ENCODE measurements around the gene ZNF555.
A peak's percentile ranks its signal among the peaks of the same experiment; 100 is the strongest.

Gene ZNF555

DNA sequence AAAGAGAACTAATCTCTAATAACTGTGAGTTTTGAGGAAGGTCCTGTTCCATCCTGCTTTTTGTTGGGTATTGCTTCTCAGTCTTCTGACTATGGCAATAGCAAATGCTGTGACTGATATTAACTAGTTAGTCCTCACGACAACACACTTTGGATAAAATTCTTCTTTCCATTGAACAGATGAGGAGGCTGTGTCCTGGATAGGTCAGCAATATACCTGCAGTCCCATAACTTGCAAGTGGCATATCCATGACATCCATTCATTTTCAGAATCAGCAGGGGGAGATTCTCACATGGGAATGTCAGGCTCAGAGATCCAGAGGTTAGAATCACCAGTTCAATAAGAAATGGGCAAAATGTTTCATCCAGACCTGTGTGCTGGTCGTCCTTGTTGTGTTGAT, 14.3 kb upstream of the ZNF555 start:
- no peak for DNase-seq

DNA sequence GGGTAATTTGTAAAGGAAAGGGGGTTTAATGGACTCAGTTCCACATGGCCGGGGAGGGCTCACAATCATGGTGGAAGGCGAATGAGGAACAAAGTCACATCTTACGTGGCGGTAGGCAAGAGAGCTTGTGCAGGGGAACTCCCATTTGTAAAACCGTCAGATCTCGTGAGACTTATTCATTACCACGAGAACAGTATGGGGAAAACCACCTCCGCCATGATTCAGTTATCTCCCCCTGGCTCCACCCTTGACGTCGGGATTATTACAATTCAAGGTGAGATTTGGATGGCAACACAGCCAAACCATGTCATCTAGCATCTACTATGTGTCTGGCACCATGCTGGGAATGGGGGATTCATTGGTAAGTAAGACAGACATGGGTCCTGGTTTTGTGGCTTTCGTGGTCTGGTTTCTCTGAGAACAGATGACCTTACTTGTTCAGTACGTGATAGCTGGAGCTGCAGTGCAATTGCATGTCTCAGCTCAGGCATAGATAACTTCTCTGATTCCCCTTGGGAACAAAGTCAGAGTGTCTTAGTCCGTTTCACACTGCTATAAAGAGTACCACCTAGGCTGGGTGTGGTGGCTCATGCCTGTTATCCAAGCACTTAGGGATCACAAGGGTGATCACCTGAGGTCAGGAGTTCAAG, 13.3 kb upstream of the ZNF555 start:
- no peak for DNase-seq

DNA sequence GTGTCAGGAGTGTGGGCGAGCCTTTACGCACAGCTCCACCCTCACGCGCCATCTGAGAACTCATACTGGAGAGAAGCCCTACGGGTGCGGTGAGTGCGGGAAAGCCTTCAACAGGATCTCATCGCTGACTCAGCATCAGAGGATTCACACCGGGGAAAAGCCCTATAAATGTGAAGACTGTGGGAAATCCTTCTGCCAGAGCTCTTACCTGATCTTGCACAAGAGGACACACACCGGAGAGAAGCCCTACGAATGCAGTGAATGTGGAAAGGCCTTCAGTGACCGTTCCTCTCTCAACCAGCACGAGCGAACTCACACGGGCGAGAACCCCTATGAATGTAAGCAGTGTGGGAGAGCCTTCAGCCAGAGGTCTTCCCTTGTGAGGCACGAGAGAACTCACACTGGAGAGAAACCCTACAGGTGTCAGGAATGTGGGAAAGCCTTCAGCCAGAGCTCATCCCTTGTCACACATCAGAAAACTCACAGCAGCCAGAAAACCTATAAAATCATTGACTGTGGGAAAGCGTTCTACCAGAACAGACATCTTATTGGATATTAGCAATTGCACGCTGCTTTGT, 6.9 kb upstream of the ZNF555 start:
- no peak for DNase-seq

DNA sequence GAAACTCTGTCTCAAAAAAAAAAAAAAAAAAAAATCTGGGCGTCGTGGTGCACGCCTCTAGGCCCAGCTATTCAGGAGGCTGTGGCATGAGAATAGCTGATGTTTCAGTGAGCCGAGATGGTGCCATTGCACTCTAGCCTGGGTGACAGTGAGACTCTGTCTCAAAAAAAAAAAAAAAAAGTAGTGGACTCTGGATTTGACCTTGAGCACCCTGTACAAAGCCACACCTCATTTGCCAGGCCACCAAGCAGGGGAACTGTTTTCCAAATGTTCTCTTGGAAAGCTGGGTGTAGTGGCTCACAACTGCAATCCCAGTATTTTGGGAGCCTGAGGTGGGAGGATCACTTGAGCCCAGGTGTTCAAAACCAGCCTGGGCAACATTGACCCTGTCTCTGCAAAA, 3.8 kb upstream of the ZNF555 start:
- DNase-seq: no peak

DNA sequence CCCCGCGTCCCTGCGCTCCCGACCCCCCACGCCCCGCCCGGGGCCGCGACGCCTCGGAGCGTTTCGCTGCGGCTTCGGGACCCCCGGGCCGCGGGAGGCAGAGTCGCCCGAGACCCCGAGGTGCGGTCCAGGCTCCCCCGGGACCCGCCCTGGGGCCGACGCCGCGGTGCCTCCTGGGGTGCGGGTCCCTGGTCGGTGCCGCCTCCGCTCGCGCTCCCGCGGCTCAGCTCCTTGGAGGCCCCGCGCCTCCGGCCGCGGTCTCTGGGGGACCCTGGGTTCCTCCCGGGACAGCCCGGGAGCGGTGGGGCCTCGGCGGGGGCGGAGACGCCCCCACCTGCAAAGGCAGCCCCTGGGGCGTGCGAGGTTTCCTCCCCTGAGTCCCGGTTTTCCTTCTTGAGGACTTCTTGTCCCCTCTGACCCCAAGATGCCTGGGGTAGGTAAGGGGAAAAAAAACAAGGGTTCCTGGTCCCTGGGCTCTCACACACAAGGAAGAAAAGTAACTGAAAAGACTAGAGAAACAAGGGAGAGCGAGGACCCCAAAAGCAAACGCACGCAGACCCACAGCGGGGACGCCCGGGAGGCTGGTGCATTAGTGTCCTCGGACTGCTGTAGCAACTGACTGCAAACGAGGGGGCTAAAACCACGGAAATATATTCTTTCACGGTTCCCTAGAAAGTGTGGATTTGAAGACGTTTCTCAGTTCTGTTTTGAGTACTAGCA, 740 bp downstream of the ZNF555 start:
- peak; percentile 16 for DNase-seq

DNA sequence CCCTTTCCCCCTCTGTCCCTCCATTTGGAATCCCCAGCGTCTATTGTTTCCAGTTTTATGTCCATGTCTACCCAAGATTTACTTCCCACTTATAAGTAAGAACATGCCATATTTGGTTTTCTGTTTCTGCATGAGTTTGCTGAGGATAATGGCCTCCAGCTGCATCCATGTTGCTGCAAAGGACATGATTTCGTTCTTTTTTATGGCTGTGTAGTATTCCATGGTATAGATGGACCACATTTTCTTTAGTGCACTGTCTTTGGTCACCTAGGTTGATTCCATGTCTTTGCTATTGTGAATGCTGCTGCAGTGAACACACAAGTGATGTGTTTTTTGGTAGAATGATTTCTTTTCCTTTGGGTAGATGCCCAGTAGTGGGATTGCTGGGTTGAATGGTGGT, 3.8 kb downstream of the ZNF555 start:
- no peak for DNase-seq

DNA sequence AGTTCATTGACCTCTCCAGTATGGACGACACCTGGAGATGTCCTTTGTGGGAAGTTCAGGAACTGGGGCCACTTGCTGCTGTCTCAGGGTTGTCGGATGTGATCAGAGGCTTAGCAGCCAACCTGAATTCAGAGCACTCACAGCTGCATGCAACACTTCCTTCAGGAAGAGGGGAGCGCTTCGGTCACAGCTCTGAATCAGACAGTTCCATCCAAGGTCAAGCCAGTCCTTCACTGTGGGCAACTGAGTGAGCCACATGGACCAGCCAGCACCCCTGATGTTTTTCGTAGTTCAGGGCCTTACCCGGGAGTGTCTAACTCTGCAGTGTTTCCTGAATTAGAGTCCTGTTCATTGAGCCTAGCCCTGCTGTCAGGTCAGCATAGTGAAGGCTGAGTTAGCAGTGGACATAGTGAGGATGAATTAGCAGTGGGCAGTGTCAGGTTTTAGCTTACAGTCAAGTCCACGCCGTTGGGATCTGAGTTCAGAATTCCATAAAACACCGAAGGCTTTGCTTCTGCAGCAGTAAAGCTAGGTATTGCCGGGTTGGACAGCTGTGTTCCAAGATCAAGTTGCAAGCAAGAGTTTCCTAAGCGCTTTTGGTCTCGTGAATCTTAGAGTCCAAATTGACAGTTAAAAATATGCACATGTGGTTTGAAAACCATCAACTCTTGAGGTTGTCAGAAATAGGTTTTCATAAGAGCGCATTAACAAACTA, 5.1 kb downstream of the ZNF555 start:
- DNase-seq: no peak

DNA sequence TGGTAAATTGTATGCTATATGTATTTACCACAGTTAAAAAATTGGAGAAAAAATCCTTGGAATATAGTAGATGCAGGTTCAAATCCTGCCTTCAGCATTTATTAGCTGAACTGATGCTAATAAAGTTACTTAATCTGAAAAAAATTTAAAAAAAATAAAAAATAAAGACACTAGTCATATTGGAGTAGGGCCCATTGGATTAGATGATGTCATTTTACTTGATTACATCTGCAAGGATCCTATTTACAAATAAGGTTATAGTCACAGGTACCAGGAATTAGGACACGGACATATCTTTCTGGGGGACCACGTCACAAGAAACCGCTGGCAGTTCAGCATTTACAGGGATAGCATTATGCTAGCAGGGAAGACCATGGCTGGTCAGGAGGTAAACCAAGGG, 6.2 kb downstream of the ZNF555 start:
- no peak for DNase-seq

DNA sequence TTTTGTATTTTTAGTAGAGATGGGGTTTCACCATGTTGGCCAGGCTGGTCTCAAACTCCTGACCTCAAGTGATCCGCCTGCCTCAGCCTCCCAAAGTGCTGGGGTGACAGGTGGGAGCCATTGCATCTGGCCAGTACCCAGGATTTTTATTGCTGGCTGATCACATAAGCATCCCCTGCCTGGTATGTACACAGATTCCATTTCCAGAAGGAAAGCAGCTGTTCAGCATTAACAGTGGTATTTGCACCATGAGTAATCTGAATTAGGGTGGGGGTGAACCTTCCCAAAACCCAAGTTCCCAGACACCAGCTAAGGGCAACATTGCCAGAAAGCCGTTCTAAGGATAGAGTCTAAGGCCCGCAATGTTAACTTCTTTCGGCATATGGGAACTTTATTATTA, 7.3 kb downstream of the ZNF555 start:
- DNase-seq: no peak

DNA sequence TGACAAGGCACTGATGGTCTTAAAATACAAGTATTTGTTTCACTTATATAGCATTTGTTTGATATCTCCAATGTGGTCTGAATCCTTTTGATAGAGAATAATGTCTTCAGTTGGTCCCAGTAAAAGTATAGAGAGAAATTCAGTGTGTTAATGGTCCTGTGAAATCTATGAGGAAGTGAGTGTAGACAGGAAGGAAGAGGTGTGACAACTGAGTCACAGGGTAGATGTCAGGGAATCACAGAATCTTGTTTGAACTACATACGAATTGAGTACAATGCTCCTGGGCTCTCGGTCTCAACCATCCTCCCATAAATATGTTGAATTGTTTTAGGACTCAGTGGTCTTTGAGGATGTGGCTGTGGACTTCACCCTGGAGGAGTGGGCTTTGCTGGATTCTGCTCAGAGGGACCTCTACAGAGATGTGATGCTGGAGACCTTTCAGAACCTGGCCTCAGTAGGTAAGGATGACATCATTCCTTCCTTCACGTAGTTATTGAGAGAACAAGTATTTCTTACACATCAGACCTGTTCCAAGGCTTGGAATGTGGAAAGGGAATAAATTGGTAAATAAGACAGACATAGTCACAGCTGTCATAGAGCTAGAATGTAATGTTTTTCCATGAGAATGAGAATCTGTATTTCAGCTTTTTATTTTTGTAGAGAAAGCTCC, 9.1 kb downstream of the ZNF555 start:
- no peak for DNase-seq

DNA sequence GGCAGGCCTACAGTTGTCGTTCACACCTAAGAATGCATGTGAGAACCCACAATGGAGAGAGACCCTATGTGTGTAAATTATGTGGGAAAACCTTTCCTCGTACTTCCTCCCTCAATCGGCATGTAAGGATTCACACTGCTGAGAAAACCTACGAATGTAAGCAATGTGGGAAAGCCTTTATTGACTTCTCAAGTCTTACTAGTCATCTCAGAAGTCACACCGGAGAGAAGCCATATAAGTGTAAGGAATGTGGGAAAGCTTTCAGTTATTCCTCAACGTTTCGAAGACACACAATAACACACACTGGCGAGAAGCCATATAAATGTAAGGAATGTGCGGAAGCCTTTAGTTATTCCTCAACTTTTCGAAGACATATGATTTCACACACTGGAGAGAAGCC, 11.3 kb downstream of the ZNF555 start:
- no peak for DNase-seq

DNA sequence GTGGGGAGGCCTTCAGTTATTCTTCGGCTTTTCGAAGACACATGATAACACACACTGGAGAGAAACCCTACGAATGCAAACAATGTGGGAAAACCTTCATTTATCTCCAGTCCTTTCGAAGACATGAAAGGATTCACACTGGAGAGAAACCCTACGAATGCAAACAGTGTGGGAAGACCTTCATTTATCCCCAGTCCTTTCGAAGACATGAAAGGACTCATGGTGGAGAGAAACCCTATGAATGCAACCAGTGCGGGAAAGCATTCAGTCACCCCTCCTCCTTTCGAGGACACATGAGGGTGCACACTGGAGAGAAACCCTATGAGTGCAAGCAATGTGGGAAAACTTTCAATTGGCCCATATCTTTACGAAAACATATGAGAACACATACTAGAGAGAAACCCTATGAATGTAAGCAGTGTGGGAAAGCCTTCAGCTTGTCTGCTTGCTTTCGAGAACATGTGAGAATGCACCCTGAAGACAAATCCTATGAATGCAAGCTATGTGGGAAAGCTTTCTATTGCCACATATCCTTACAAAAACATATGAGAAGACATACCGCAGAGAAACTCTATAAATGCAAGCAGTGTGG, 11.8 kb downstream of the ZNF555 start:
- DNase-seq: no peak

DNA sequence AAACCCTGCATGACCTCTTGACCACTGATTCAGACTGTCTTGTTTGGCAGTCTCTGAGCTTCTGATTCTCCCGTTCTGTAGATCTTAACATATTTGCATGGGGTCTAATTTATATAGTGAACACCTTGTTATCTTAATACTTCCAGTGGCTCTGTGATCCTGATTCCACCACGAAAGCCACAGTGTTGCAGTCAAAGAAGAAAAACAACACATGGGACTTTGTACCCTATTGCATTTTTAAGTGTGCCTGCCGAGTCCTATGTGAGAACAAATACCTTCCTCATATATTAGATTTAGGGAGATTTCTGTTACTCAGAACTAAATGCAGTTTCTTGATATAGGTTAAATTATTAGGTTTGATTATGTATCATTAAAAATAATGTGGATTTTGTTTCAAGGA, 13.6 kb downstream of the ZNF555 start:
- DNase-seq: no peak

DNA sequence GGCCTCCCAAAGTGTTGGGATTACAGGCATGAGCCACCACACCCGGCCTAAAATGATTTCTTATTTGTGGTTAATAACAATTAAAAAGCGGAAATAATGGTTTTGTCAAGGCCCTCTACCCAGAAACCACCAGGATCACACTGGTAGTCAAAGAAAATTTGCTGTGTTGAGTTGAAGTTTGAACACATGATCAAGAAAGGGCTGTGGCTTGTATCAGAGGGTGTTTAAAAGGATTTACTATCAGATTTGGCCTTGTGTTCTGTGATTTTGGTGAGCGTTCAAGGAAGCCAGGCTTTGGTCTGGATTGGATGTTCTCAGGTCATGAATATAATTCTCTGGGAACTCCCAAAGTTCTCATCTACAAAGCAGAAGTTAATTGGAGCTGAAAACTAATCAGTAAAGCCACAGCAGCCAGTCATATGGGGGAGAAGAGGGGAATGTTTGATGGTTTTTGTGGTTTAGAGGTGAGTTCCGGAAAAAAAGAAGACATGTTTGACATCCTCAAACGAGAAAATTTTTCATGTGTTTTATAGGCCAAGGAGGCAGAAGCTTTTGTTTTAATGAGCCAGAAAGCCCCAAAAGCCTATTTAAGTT, 15.3 kb downstream of the ZNF555 start:
- DNase-seq: no peak

DNA sequence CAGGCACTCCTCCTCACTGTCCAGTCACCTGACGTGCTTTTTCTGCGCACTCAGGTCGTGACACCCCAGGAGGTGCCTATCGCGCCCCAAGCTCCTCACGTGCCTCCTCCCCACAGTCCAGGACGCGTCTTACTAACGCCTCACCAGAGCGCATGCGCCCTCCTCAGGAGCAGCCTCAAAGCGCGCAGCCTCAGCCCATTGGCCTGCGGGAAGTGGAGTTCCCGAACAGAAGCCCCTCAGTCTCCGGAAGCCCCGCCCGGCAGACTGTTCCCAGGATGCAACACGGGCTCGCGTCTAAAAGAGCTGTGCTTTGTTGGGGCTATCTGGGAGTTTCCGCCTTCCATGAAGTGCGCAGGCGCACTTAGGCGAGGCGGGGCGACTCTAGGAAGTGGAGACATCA, 17.6 kb downstream of the ZNF555 start:
- DNase-seq: no peak

DNA sequence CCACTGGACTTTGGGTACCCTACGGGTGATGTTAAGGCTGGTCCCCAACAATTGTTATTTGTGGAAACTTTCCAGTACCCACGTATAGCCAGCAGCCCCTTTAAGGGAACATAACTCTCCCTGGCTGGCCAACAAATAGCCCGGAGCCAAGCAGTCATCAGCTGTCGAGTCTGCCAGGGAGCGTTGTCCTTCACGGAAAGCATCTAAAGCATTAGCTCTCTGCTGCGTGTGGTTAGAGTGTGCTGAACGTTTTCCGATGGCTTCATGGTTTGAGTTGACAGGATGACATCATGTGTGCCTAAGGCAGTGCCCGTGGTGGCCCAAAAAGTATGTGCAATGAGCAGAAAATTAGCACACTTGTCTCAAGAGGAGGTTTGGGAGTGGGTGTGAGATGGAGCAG, 22.5 kb downstream of the ZNF555 start:
- no peak for DNase-seq

DNA sequence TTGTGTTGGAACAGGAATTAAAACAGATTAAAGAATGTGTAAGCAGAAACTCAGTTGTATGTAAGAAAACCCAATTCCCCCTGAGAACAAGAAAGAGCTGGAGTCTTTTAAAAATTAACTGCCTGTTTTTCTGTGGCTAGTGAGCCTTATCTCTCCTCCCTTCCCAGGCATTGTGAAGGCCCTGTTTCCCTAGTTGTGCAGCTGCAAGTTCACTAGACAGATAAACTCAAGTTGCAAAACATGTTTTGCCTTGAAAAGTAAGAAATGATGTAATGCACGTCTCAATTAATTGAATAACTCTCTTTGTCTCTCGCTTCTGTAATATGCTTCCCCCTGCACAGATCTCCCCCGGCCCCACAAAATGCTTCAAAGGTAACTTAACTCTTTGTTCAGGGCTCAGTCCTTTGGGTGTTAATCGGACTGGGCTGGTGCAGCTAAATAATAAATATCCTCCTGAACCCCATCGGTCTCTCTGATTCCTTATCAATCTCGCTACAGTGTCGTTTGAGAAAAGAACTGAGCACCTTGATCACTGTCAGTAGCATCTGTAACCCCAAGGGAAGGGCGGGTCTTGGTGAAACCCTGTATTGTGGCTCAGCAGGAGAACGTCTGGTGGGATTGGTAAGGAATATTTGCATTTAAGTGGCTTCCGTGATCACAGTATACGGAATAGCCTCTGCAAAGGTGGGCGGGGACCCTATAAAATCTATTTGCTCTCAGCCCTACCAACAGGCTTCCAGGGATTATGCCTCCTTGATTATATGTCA, 24.2 kb downstream of the ZNF555 start:
- DNase-seq: no peak

DNA sequence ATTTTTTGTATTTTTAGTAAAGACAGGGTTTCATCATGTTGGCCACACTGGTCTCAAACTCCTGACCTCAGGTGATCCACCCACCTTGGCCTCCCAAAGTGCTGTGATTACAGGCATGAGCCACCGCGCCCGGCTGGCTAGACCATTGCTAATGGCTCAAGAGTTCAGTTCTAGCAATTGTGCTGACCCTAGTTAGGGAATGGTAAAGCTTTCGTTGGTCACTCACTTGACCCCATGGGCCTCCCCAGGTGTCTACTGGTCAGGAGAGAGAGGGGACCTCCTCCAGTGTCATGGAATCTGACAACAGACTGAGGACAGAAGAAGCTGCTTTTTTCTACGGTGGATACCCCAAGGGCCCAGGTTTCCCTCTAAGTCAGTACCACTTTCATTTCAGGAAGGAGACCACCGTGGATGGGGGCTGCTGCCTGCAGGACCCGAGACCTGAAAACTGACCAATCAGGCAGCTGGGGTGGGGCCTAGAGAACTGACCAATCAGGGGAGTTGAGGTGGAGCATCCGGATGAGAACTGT, 25.3 kb downstream of the ZNF555 start:
- no peak for DNase-seq

DNA sequence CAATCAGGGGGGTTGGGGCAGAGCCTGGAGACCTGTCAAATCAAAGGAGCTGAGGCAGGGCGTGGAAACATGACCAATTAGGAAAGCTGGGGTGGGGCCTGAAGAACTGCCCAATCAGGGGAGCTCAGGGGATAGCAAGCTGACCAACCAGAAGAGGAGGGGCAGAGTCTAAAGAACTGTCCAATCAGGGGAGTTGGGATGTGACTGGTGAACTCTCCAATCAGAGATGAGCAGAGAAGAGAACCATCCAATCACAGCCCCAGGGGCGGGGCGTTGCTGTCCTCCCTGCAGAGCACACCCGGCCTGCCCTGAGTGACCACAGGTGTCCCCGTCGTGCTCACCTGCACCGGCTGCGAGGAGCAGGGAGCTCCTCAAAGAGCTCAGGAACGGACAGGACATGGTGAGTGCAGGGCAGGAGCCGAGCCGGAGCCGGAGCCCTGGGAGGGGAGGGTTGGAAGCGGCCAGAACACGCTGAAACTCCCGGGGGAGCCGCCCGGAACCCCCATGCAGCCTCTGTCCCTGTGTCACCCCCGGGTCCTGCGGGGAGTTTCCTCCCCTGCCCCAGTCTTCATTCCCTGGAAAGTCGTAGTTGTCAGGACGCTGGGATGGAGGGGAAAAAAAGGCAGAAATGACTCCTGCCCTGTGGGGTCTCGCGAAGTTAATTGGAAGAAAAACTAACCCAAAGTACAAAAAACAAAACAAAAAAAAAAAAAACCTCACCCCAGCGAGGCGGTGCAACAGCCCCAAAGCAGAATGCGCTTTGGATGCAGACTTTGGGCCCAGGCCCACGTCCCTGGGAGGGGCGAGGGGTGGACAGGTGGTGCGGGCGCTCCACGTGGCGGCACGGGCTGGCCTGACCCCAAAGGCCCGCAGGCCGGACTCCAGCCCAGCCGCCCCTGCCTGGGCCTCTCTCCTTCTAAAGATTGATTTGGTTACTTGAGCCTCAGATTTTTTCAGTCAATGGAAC, 26.0 kb downstream of the ZNF555 start, which contains the start of gene ZNF556:
Gene ZNF556, plus strand, starts transcription at position 311 of the 967 bp plus-strand sequence. Its CDS starts 87 bp downstream, at position 398.
- DNase-seq: peak; percentile 98

DNA sequence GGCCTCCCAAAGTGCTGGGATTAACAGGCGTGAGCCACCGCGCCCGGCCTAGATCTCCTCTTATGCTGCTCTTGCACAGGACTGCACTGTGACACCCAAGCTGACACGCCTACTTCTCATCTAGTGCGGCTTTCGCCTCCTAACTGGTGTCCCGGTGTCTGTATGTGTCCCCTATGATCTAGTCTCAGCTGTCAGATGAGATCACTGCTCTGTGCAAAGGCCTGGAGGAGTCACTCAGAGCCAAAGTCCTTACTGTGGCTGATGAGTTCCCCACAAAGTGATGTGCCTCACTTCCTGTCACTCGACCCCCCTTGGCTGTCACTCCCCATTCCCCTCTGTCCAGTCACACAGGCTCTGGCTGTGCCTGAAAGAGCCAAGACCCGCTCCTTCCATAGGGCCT, 28.3 kb downstream of the ZNF555 start:
- DNase-seq: no peak

Measured in NCI-H146 (cell line).